ENCODE measurements around the gene HIBADH.

GRCh38 chr7:27619492-27619891 lies 43.2 kb downstream of the HIBADH start:
- TF ChIP-seq POLR2A (IDR thresholded peaks at IDR 0.05) (no peak), CTCF (IDR thresholded peaks at IDR 0.05) (no peak)

All from testis (tissue), 2 donors.